Myocyte (in vitro differentiated cells): ENCODE results near the gene OR4D1. TPM values are rescaled to one million over a fixed set of nuclear protein-coding genes. Genes with fewer than 3 reads are reported as not detected.

Experiments used
- DNase-seq: peaks from one replicate; pipeline ENCODE4 v3.0.0-alpha.2; 2012; ENCODE audit warnings: low read depth
- total RNA-seq: library from RNA; depleted of rRNA; stranded (reverse); fragments of >200 nt; gene quantifications from 2 replicates; pipeline ENCODE4 v1.2.3, GENCODE V29; 2014

OR4D1 gene
- total RNA-seq, 1 donor from 2014 or later = not detected

- DNase-seq = no peak
These were observed 44.4 kb downstream of the OR4D1 start, which contains the start of gene EPX for GRCh38 chr17:58192612-58193011. EPX (plus strand) TSS chr17:58192726; CDS start chr17:58192847, 121 bp downstream.

GRCh38 chr17:58193641-58194255, 45.6 kb downstream of the OR4D1 start:
- DNase-seq = no peak

GRCh38 chr17:58195518-58196123, 47.4 kb downstream of the OR4D1 start:
- no peak for DNase-seq

- DNase-seq = no peak
These were observed 48.4 kb downstream of the OR4D1 start for GRCh38 chr17:58196610-58197009.

- peak; percentile 51 for DNase-seq
These were observed 51.9 kb downstream of the OR4D1 start for GRCh38 chr17:58200024-58200633.

DNA sequence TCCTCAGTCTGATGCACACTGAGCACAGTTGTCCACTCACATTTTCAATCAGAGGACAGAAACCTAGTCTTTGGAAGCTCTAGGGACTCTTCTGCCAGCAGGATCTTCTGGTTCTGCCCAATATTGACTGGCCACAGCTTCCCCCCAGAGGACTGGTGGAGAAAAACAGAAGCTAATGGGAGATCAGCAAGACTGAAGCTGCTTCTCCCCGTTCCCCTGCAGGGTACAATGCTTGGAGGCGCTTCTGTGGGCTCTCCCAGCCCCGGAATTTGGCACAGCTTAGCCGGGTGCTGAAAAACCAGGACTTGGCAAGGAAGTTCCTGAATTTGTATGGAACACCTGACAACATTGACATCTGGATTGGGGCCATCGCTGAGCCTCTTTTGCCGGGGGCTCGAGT, 54.7 kb downstream of the OR4D1 start:
- no peak for DNase-seq

- DNase-seq = no peak
These were observed 56.6 kb downstream of the OR4D1 start for GRCh38 chr17:58204796-58205195.

GRCh38 chr17:58205936-58206335, 57.8 kb downstream of the OR4D1 start:
- DNase-seq = no peak

DNA sequence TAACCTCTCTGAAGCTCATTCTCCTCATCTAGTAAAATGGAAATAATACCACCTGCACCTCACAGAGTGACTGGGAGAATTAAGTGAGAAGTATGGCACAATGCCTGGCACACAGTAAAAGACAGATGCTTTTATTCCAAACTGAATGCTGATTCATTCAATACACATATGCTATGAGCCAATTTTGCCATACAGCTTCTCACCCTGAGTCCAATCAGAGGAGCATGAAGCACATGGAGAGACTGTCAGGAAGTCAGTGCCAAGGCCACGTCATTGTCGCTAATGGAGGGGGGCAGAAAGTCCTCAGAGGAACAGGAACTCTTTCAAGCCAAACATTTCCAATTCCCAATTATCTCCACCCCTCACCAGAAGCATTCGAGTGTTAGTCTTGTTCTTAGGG, 59.3 kb downstream of the OR4D1 start:
- no peak for DNase-seq

GRCh38 chr17:58208344-58208743, 60.2 kb downstream of the OR4D1 start:
- no peak for DNase-seq

Other genes with a start within 250 kb of the OR4D1 start
- 49.7 and 51.7 TPM in 2 replicates for gene CUEDC1, start 193.0 kb upstream of the OR4D1 start, total RNA-seq
- gene VEZF1, start 160.1 kb upstream of the OR4D1 start, total RNA-seq = 49.2 and 57.7 TPM in 2 replicates
- gene SRSF1, start 141.1 kb upstream of the OR4D1 start, total RNA-seq = 180 and 183 TPM in 2 replicates
- gene DYNLL2, start 65.0 kb upstream of the OR4D1 start, total RNA-seq = 10.1 and 12.8 TPM in 2 replicates
- gene OR4D2, start 18.6 kb downstream of the OR4D1 start, total RNA-seq = not detected in 2 replicates
- gene EPX, start 44.3 kb downstream of the OR4D1 start, total RNA-seq = not detected in 2 replicates
- gene MKS1, start 70.9 kb downstream of the OR4D1 start, total RNA-seq = 8.4 and 12.3 TPM in 2 replicates
- gene LPO, start 90.2 kb downstream of the OR4D1 start, total RNA-seq = not detected in 2 replicates
- gene MPO, start 132.6 kb downstream of the OR4D1 start, total RNA-seq = 0.05 TPM in 2 replicates
- gene TSPOAP1, start 180.4 kb downstream of the OR4D1 start, total RNA-seq = 0.16 TPM in 1 of 2 replicates, not detected in the other
- gene SUPT4H1, start 203.8 kb downstream of the OR4D1 start, total RNA-seq = 36.1 and 49.1 TPM in 2 replicates